ENCODE measurements around the gene ADAMTS3. TPM values are rescaled to one million over a fixed set of nuclear protein-coding genes. Genes with fewer than 3 reads are reported as not detected.

Gene ADAMTS3
- total RNA-seq, 1 donor: 2.2 TPM

DNA sequence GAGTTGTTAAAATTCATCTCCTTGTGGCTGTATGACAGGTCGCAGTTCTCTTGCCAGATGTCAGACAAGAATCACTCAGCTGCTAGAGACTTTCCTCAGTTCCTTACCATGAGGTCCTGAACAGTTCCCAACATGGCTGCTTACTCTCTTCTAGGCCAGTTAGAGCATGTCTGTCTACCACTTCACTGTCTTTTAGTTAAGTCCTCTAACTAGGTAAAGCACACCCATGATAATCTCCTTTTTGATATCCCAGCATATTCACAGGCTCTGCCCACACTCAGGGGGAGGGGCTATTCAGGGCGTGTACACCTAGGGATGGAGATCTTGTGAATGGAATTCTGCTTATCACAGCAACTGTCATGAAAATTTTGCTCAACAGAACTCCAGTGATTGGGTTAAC, 190.1 kb downstream of the ADAMTS3 start:
- no peak for DNase-seq (ENCODE audit: insufficient read length, low spot score, missing footprints)
- Histone ChIP-seq H3K4me3 (ENCODE audit: insufficient read depth, low read length) (no peak overlapping the region), H4K20me1 (ENCODE audit: insufficient read depth, low read length) (no peaks in the 10 kb centered on the region), H3K27me3 (ENCODE audit: insufficient read depth, low read length) (no peaks in the 10 kb centered on the region), H3K4me2 (ENCODE audit: insufficient read depth, low read length) (no peak overlapping the region), H3K4me1 (ENCODE audit: insufficient read depth, low read length) (peaks cover 46% of the 10 kb centered on the region), H2AFZ (ENCODE audit: low read length) (peak overlapping the region; percentile 42), H3K27ac (ENCODE audit: low read depth, low read length) (peak overlapping the region; percentile 75), H3K9me3 (ENCODE audit: low read depth, low read length) (no peaks in the 10 kb centered on the region), H3K79me2 (ENCODE audit: insufficient read depth, low read length) (no peaks in the 10 kb centered on the region), H3K36me3 (ENCODE audit: insufficient read depth, low read length) (no peaks in the 10 kb centered on the region)
- TF ChIP-seq, protein P1, sequence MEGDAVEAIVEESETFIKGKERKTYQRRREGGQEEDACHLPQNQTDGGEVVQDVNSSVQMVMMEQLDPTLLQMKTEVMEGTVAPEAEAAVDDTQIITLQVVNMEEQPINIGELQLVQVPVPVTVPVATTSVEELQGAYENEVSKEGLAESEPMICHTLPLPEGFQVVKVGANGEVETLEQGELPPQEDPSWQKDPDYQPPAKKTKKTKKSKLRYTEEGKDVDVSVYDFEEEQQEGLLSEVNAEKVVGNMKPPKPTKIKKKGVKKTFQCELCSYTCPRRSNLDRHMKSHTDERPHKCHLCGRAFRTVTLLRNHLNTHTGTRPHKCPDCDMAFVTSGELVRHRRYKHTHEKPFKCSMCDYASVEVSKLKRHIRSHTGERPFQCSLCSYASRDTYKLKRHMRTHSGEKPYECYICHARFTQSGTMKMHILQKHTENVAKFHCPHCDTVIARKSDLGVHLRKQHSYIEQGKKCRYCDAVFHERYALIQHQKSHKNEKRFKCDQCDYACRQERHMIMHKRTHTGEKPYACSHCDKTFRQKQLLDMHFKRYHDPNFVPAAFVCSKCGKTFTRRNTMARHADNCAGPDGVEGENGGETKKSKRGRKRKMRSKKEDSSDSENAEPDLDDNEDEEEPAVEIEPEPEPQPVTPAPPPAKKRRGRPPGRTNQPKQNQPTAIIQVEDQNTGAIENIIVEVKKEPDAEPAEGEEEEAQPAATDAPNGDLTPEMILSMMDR (IDR thresholded peaks at IDR 0.05; ENCODE audit: extremely low read depth, low read depth, low read length): no peak

DNA sequence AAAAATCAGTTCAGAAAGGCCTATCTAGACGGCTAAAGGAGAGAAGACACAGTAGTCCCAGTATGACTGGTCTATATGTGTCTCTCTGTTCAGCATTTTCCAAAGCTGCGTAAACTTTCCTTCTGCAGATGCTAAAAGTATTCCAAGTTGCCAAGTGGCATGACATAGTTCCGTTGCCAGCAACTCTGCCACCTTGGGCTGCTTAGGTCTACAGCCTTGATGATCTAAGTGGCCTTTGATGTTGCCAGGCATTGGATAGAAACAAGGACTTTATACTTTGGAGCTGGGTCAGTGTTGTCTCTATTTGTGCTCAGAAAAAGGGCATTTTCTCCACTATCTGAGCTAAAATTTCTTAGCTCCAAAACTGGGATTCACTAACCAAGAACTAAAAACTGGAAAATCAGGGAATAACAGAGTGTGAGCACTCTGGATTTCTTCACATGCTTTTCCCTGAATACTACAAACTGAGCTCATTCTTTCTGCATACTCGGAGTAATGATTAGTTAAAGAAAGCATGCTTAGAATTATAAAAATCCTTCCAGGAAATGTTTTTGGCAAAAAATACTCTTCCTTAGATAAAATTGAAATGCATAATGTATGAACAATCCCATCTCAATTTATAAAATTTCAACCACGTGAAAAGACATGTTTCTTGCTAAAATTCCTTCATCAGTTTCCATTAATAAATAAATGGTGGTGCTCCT, 191.4 kb downstream of the ADAMTS3 start:
- H4K20me1 ChIP-seq (ENCODE audit: insufficient read depth, low read length): no peaks in the 10 kb centered on the region
- H3K36me3 ChIP-seq (ENCODE audit: insufficient read depth, low read length): no peaks in the 10 kb centered on the region
- H3K4me2 ChIP-seq (ENCODE audit: insufficient read depth, low read length): peak overlapping the region; percentile 25
- H3K79me2 ChIP-seq (ENCODE audit: insufficient read depth, low read length): no peaks in the 10 kb centered on the region
- H3K27ac ChIP-seq (ENCODE audit: low read depth, low read length): peak overlapping the region; percentile 75
- H3K9me3 ChIP-seq (ENCODE audit: low read depth, low read length): no peaks in the 10 kb centered on the region
- DNase-seq (ENCODE audit: insufficient read length, low spot score, missing footprints): no peak
- H2AFZ ChIP-seq (ENCODE audit: low read length): peak overlapping the region; percentile 28
- H3K27me3 ChIP-seq (ENCODE audit: insufficient read depth, low read length): no peaks in the 10 kb centered on the region
- H3K4me3 ChIP-seq (ENCODE audit: insufficient read depth, low read length): no peak overlapping the region
- TF ChIP-seq, protein P1 (IDR thresholded peaks at IDR 0.05; ENCODE audit: extremely low read depth, low read depth, low read length): no peak
- peaks cover 40% of the 10 kb centered on the region for H3K4me1 ChIP-seq (ENCODE audit: insufficient read depth, low read length)

GRCh38 chr4:72376901-72377300, 192.1 kb downstream of the ADAMTS3 start:
- H3K27ac ChIP-seq (ENCODE audit: low read depth, low read length): peak overlapping the region; percentile 75
- H3K4me3 ChIP-seq (ENCODE audit: insufficient read depth, low read length): no peak overlapping the region
- no peak overlapping the region for H2AFZ ChIP-seq (ENCODE audit: low read length)
- H3K4me2 ChIP-seq (ENCODE audit: insufficient read depth, low read length): no peak overlapping the region
- H3K4me1 ChIP-seq (ENCODE audit: insufficient read depth, low read length): peaks cover 40% of the 10 kb centered on the region
- no peaks in the 10 kb centered on the region for H3K9me3 ChIP-seq (ENCODE audit: low read depth, low read length)
- H3K79me2 ChIP-seq (ENCODE audit: insufficient read depth, low read length): no peaks in the 10 kb centered on the region
- no peak for DNase-seq (ENCODE audit: insufficient read length, low spot score, missing footprints)
- no peaks in the 10 kb centered on the region for H3K27me3 ChIP-seq (ENCODE audit: insufficient read depth, low read length)
- TF ChIP-seq, protein P1 (IDR thresholded peaks at IDR 0.05; ENCODE audit: extremely low read depth, low read depth, low read length): no peak
- no peaks in the 10 kb centered on the region for H3K36me3 ChIP-seq (ENCODE audit: insufficient read depth, low read length)
- H4K20me1 ChIP-seq (ENCODE audit: insufficient read depth, low read length): no peaks in the 10 kb centered on the region

GRCh38 chr4:72375073-72375736, 193.8 kb downstream of the ADAMTS3 start:
- H2AFZ ChIP-seq (ENCODE audit: low read length): no peak overlapping the region
- H3K27me3 ChIP-seq (ENCODE audit: insufficient read depth, low read length): no peaks in the 10 kb centered on the region
- TF ChIP-seq, protein P1 (IDR thresholded peaks at IDR 0.05; ENCODE audit: extremely low read depth, low read depth, low read length): no peak
- peaks cover 40% of the 10 kb centered on the region for H3K4me1 ChIP-seq (ENCODE audit: insufficient read depth, low read length)
- peak overlapping the region; percentile 78 for H3K27ac ChIP-seq (ENCODE audit: low read depth, low read length)
- H3K79me2 ChIP-seq (ENCODE audit: insufficient read depth, low read length): no peaks in the 10 kb centered on the region
- no peak overlapping the region for H3K4me3 ChIP-seq (ENCODE audit: insufficient read depth, low read length)
- no peaks in the 10 kb centered on the region for H3K9me3 ChIP-seq (ENCODE audit: low read depth, low read length)
- no peaks in the 10 kb centered on the region for H3K36me3 ChIP-seq (ENCODE audit: insufficient read depth, low read length)
- no peak overlapping the region for H3K4me2 ChIP-seq (ENCODE audit: insufficient read depth, low read length)
- DNase-seq (ENCODE audit: insufficient read length, low spot score, missing footprints): no peak
- H4K20me1 ChIP-seq (ENCODE audit: insufficient read depth, low read length): no peaks in the 10 kb centered on the region

Measured in osteoblast (primary cell).